Immature natural killer cell (primary cell): ENCODE measurements around the gene KLK15. TPM values are rescaled to one million over a fixed set of nuclear protein-coding genes. Genes with fewer than 3 reads are reported as not detected.
A peak's percentile ranks its signal among the peaks of the same experiment; 100 is the strongest.

Experiments
- DNase-seq, 3 donors: peaks; one replicate each; pipeline ENCODE4 v3.0.0; 2022; ENCODE audit warnings: mixed read lengths in 1 of 3
- H3K27ac Mint-ChIP-seq, 6 donors: one replicate each; pipeline ENCODE4 v1.8.0; 2020; ENCODE audit warnings: mixed read lengths in 6 of 6, mild to moderate bottlenecking in 5 of 6, inconsistent platforms in 4 of 6, moderate library complexity in 3 of 6
- H3K27me3 Mint-ChIP-seq, 3 donors: one replicate each; pipeline ENCODE4 v1.8.0; 2020 to 2021; ENCODE audit warnings: low read depth in 3 of 3, mild to moderate bottlenecking in 3 of 3, mixed read lengths in 3 of 3, moderate library complexity in 3 of 3, inconsistent platforms in 1 of 3
- H3K36me3 Mint-ChIP-seq, 3 donors: one replicate each; pipeline ENCODE4 v1.8.0; 2020; ENCODE audit warnings: mixed read lengths in 3 of 3, inconsistent platforms in 2 of 3, mild to moderate bottlenecking in 2 of 3
- H3K4me1 Mint-ChIP-seq, 2 donors: one replicate each; pipeline ENCODE4 v1.8.0; 2020; ENCODE audit warnings: inconsistent platforms in 2 of 2, mild to moderate bottlenecking in 2 of 2, mixed read lengths in 2 of 2, moderate library complexity in 1 of 2
- H3K4me3 Mint-ChIP-seq, 5 donors: one replicate each; pipeline ENCODE4 v1.8.0; 2020; ENCODE audit warnings: mild to moderate bottlenecking in 5 of 5, mixed read lengths in 5 of 5, inconsistent platforms in 3 of 5, moderate library complexity in 3 of 5
- H3K9me3 Mint-ChIP-seq, 6 donors: one replicate each; pipeline ENCODE4 v1.8.0; 2020; ENCODE audit warnings: mild to moderate bottlenecking in 6 of 6, mixed read lengths in 6 of 6, inconsistent platforms in 4 of 6, moderate library complexity in 3 of 6
- polyA plus RNA-seq, 3 donors: library from polyadenylated mRNA; unstranded; fragments of 300-500 nt; fragmentation: Illumina TruSeq; gene quantifications; one replicate each; pipeline ENCODE4 v1.2.3, GENCODE V29; 2021

Gene KLK15
- polyA plus RNA-seq, 3 donors from 2014 or later: not detected

DNA sequence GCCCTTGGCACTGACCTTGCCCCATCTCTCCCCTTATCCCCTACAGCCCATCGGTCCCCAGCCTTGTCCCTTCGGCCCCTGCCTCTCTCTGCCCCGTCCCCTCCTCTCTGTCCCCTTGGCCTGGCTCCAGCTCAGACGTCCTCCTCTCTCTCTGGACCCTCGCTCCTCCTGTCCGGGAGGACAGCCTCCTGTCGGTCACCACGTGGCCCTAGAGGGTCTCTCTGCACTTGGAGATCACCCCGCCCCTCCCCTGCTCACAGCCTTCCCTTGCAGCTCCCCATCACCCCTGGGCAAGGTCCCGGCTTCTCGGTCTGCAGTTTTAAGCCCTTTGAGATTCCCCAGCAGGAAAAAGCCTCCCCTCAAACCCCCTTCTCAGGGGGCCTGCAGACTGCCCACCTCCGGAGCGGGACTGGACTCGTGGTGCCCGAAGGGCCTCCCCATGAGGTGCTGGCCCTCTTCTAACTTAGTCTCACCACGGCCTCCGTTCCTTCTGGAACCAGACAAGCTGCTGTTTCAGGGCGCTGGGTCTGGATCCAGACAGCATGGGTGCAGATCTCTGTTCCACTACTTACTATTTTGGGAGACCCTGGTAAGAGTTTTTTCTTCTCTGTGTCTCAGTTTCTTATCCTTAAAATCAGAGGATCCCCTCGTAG, 3.3 kb upstream of the KLK15 start:
- Mint-ChIP-seq H3K27ac (peak overlapping the region in 3 of 6 donors; percentile 24 to 78 (median 66)), H3K4me1 (peaks cover 13% of the 10 kb centered on the region in 2 donors), H3K27me3 (peaks cover 4 to 14% (median 10%) of the 10 kb centered on the region in 3 donors), H3K9me3 (peaks cover 0 to 2% (median 0%) of the 10 kb centered on the region in 6 donors), H3K4me3 (peak overlapping the region; percentile 86 to 94 (median 89)), H3K36me3 (no peaks in the 10 kb centered on the region)
- DNase-seq: no peak

DNA sequence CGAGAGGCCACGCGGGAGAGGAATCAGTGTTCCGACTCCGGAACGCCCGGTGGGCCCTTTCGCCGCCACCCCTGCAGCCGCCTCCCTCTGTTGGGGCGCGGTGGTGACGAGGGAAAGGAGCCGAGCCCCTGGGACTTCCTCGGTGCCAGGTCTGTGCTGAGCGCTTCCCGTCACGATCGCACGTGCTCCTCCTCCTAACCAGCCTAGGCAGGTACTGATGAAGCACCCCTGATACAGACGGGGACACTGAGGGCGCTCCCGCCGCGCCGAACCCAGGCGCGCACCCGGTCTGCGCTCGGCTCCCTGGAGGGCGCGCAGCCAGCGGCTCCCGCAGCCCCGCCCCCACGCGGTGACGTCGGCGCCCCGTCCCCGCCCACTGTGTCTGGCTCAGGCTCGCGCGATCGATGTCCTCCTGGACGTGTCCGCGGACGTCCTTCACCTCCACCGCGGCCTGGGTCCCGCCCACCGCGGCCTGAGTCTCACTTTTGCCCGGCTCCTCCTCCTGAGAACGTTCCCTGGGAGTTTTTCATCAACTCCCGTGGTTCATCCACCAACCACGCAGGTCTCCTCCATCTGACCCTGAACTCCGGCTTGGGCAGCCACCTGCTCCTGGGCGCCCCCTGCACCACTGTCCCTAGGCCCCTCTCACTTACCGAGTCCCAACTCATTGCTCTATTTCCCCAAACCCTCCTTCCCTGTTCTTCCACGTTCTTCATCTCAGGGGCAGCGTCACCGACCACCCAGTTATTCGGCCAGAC, 2.6 kb upstream of the KLK15 start:
- no peaks in the 10 kb centered on the region for H3K9me3 Mint-ChIP-seq
- H3K27ac Mint-ChIP-seq: peak overlapping the region in 3 of 6 donors; percentile 24 to 78 (median 66)
- H3K4me1 Mint-ChIP-seq: peaks cover 13% of the 10 kb centered on the region in 2 donors
- H3K36me3 Mint-ChIP-seq: no peaks in the 10 kb centered on the region
- DNase-seq: peak; percentile 67 to 68 (median 67)
- peaks cover 4 to 14% (median 10%) of the 10 kb centered on the region in 3 donors for H3K27me3 Mint-ChIP-seq
- H3K4me3 Mint-ChIP-seq: peak overlapping the region; percentile 86 to 94 (median 89)

DNA sequence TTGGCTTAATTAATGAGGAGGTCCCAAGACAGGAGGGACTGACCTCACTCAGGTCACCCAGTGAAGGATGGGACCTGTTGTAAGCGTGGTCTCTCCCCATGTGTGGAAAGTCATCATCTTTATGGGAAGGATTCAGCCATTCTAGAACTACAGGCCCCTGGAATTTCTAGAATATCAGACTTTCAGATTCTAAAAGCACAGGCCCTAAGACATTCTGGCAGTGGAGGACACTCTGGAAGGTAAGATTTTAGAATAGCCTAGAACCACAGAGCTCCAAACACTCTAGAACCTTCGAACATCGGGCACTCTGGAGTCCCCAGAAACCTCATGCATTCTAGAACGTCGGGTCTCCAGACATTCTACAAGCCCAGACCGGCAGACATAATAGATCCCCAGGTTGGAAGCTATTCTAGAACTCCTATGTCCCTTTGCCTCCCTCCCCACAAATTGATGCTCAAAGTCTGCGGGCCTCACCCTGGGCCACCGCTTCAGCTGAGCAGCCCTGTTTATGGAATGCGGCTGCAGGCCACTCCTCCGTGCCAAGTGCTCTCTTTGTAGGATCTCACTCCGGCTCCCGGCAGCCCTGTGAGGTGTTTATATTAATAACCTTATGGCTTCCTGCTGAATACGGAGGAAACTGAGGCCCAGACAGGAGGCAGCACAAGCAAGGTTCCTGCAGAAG, 1.9 kb upstream of the KLK15 start:
- Mint-ChIP-seq H3K27ac (peak overlapping the region in 1 of 6 donors; percentile 30), H3K4me3 (peak overlapping the region; percentile 76 to 94 (median 86)), H3K4me1 (peaks cover 13% of the 10 kb centered on the region in 2 donors), H3K9me3 (no peaks in the 10 kb centered on the region), H3K36me3 (no peaks in the 10 kb centered on the region), H3K27me3 (peaks cover 4 to 14% (median 10%) of the 10 kb centered on the region in 3 donors)
- DNase-seq: no peak

DNA sequence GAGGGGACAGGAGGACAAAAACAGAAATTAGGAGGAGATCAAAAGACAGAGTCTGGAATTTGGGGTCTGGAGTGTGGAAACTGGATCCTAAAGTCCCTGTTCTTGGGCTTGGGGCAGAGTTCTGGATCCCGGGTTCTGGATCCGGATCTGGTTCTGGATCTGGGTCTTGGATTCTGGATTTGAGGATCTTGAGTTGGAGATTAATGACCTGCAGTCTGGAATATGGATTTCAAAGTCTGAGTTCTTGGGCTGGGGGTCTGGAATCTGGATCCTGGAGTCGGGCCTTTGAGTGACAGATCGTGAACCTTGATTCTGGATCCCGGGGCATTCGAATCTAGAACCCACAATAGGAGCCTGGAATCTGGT, 411 bp upstream of the KLK15 start:
- no peaks in the 10 kb centered on the region for H3K36me3 Mint-ChIP-seq
- peaks cover 0 to 1% (median 0%) of the 10 kb centered on the region in 6 donors for H3K9me3 Mint-ChIP-seq
- no peak overlapping the region for H3K27ac Mint-ChIP-seq
- H3K4me1 Mint-ChIP-seq: peaks cover 13% of the 10 kb centered on the region in 2 donors
- peaks cover 3 to 14% (median 12%) of the 10 kb centered on the region in 3 donors for H3K27me3 Mint-ChIP-seq
- peak overlapping the region in 2 of 5 donors; percentile 18 to 36 for H3K4me3 Mint-ChIP-seq
- DNase-seq: no peak

DNA sequence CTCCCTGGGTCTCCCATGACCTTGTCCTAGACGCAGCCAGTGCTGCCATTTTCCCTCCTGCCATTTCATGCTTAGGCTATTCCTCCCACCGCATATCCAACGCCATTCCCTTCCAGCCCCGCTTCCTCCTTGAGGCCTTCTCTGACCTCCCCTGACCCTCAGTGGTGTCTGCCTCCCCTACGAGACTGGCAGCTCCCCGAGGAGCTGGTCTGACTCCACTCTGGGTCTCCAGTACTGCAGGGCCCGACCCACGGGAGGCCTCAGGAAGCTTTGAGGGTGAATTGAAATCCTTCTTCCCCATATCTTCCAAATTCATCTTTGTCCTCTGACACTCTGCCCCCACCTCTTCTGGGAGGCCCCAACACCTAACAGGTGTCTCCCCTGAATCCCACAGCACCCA, 708 bp downstream of the KLK15 start:
- no peak for DNase-seq
- Mint-ChIP-seq H3K36me3 (no peaks in the 10 kb centered on the region), H3K4me3 (peak overlapping the region in 1 of 5 donors; percentile 58), H3K27me3 (peaks cover 2 to 19% (median 12%) of the 10 kb centered on the region in 3 donors), H3K9me3 (peaks cover 0 to 1% (median 0%) of the 10 kb centered on the region in 6 donors), H3K27ac (no peak overlapping the region), H3K4me1 (peaks cover 13% of the 10 kb centered on the region in 2 donors)

DNA sequence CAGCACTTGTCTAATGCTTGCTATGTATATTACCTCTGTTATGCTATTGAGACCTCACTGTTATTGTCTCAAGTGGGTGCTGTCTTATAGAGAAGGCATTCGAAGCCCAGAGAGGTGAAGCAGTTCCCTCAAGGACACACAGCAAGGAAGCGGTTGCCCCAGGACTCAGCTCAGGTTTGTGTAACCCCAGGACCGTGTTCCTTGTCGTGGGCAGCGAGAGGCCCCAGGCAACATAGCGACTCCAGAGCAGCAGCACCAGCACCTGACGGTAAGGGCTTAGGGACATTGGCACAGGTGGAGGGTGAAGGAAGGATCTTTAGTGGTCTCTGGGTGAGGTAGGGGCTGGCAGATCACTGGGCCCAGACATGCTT, 2.4 kb downstream of the KLK15 start:
- H3K27ac Mint-ChIP-seq: no peak overlapping the region
- peaks cover 5 to 18% (median 5%) of the 10 kb centered on the region in 3 donors for H3K27me3 Mint-ChIP-seq
- H3K4me1 Mint-ChIP-seq: peaks cover 7 to 8% of the 10 kb centered on the region in 2 donors
- H3K9me3 Mint-ChIP-seq: peaks cover 0 to 1% (median 0%) of the 10 kb centered on the region in 6 donors
- H3K36me3 Mint-ChIP-seq: no peaks in the 10 kb centered on the region
- no peak for DNase-seq
- peak overlapping the region in 1 of 5 donors; percentile 42 for H3K4me3 Mint-ChIP-seq

DNA sequence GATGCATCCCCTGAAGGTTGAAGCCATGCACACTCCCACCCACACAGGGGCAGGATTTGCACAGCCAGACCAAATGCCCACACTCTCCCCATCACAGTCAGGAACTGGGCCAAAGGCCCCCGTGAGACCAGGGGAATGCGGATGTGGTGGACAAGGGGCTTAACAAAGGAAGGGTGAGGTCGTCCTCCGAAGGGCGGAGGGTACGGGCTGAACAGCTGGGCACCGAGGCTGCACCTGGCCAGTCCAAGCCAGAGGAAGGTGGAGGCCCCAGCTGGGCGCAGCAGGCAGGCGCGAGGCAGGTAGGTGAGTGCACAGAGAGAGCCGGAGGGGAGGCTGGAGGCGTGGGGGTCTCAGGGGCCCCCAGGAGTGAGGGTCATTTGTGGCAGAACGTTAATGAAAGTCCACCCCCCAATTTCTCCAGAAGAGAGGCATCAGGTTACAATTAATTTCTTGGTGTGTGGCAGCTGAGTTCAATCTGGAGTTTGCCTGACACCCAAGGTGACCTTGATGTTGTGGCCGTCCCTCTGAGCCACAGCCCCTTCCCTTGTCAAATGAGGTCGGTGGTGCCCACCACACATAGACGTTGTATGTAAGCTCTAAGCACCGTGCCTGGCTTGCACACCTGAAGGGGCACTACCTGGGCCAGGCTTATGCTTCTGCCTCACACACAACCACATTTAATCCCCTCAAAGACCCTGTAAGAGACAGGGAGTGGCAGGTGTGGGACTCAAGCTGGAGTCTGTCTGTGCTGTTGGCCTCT, 2.9 kb downstream of the KLK15 start:
- H3K27me3 Mint-ChIP-seq: peaks cover 5 to 18% (median 5%) of the 10 kb centered on the region in 3 donors
- peaks cover 5% of the 10 kb centered on the region in 2 donors for H3K4me1 Mint-ChIP-seq
- peaks cover 0 to 1% (median 0%) of the 10 kb centered on the region in 6 donors for H3K9me3 Mint-ChIP-seq
- H3K36me3 Mint-ChIP-seq: no peaks in the 10 kb centered on the region
- DNase-seq: no peak
- no peak overlapping the region for H3K27ac Mint-ChIP-seq
- H3K4me3 Mint-ChIP-seq: peak overlapping the region in 1 of 5 donors; percentile 80

DNA sequence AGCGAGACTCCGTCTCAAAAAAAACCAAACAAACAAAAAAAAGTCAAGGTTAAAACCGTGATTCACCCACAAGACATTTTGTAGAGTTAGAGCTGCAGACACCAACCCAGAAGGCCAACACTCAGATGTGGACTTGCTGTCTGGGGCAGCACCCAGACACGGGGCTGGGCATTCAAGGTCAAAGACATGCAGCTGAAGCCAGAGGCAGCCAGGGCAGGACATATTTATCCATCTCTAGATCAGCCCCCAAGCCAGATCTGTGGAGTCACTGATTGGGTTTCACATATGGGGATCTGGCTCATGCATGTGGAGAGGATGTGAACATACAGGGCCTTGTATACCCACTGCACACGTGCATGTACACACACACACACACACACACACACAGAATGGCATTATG, 3.6 kb downstream of the KLK15 start:
- Mint-ChIP-seq H3K4me3 (peak overlapping the region in 1 of 5 donors; percentile 80), H3K27ac (no peak overlapping the region), H3K36me3 (no peaks in the 10 kb centered on the region), H3K27me3 (peaks cover 5 to 18% (median 5%) of the 10 kb centered on the region in 3 donors), H3K9me3 (peaks cover 0 to 1% (median 0%) of the 10 kb centered on the region in 6 donors), H3K4me1 (no peaks in the 10 kb centered on the region)
- no peak for DNase-seq

DNA sequence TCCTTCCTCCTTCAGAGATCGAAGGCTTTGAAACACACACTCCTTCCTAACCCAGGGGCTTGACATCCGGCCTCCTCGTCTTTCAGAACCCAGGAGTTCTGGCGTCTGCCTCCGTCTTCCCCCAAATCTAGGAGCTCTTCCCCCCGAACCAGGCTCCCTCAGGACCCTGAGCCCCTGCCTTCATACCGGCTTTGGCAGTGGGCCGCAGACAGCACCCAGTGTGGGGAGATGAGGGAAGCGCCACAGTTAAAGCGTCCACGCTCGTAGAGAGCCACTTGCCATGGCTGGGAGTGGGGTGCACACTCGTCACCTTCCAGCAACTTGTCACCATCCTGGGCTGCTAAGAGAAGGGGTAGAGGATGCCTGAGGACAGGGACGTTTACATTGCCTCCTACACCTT, 5.9 kb downstream of the KLK15 start:
- no peaks in the 10 kb centered on the region for H3K36me3 Mint-ChIP-seq
- H3K27me3 Mint-ChIP-seq: peaks cover 5 to 14% (median 7%) of the 10 kb centered on the region in 3 donors
- H3K4me3 Mint-ChIP-seq: no peak overlapping the region
- no peaks in the 10 kb centered on the region for H3K4me1 Mint-ChIP-seq
- DNase-seq: no peak
- H3K9me3 Mint-ChIP-seq: peaks cover 0 to 1% (median 0%) of the 10 kb centered on the region in 6 donors
- no peak overlapping the region for H3K27ac Mint-ChIP-seq

DNA sequence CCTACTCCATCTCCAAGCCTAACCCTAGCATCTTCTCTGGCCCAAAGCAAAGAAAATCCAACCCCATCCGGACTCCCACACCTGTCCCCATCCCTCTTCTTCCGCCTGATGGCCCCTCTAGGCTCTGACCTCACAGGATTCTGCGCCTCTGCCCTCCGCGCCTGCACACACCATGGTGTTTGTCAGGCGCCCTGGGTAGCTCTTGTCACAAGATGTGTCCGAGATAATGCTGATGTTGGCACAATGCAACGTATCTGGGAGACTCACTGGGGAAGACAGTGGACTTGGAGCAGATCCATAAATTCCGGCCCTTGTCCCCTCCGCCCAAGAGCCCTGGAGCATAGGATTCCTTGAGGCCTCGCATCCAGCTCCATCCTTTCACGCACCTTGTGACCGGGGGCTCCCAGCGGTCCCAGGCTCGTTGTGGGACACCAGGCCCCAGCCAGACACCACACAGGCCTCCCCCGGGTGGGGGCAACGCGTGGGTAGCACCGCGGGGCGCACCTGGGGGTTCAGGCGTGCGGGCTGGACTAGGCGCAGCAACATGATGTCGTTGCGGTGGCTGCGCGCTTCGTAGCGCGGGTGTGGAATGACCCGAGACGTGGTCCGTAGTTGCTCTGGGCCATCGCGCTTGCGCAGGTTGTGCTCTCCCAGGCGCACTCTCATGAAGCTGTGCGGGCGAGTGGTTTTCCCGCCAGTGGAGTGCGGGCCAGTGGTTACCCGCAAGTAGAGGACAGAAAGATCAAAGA, 6.7 kb downstream of the KLK15 start:
- no peaks in the 10 kb centered on the region for H3K4me1 Mint-ChIP-seq
- DNase-seq: no peak
- H3K9me3 Mint-ChIP-seq: peaks cover 0 to 1% (median 0%) of the 10 kb centered on the region in 6 donors
- H3K36me3 Mint-ChIP-seq: no peaks in the 10 kb centered on the region
- peaks cover 5 to 15% (median 10%) of the 10 kb centered on the region in 3 donors for H3K27me3 Mint-ChIP-seq
- H3K27ac Mint-ChIP-seq: no peak overlapping the region
- H3K4me3 Mint-ChIP-seq: no peak overlapping the region

DNA sequence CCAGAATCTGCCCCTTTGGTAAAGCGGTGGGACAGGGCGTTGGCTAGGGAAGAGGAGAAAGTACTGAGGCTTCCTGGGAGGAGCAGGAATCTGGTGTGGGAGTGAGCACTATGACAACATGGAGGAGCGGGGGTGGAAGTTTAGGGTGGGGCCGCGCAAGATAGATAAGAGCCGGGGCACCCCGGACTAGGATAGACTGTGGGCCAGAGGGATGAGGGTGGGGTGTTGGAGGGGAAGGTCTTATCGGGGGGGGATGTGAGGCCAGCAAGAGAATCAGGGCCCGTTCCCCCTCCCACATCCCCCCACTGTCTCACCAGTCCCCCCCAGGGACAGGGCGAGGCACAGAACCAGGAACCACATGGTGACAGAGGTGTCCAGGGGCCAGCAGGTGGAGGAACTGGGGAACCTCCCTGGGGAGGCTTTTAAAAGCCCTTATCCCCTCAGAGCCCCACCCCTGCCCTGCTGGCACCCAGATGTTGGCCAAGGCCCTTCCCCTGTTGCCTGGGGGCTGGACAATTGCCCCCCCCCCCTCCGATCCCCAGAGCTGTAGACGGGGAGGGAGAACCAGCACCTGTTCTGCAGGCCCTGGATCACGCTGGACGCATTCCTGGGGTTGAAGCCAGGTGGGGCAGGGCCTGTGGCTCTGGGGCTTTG, 9.9 kb downstream of the KLK15 start, which contains the start of gene KLK1:
Gene KLK1, minus strand, starts transcription at position 399 of the 654 bp plus-strand sequence. Its CDS starts 39 bp downstream, at position 360.
- no peak for DNase-seq
- H3K36me3 Mint-ChIP-seq: peaks cover 0 to 4% (median 3%) of the 10 kb centered on the region in 3 donors
- H3K27me3 Mint-ChIP-seq: peaks cover 9 to 26% (median 20%) of the 10 kb centered on the region in 3 donors
- H3K4me1 Mint-ChIP-seq: peaks cover 0 to 7% of the 10 kb centered on the region in 2 donors
- no peak within 1 kb of the TSS for H3K27ac Mint-ChIP-seq
- no peaks in the 10 kb centered on the region for H3K9me3 Mint-ChIP-seq
- no peak within 1 kb of the TSS for H3K4me3 Mint-ChIP-seq

DNA sequence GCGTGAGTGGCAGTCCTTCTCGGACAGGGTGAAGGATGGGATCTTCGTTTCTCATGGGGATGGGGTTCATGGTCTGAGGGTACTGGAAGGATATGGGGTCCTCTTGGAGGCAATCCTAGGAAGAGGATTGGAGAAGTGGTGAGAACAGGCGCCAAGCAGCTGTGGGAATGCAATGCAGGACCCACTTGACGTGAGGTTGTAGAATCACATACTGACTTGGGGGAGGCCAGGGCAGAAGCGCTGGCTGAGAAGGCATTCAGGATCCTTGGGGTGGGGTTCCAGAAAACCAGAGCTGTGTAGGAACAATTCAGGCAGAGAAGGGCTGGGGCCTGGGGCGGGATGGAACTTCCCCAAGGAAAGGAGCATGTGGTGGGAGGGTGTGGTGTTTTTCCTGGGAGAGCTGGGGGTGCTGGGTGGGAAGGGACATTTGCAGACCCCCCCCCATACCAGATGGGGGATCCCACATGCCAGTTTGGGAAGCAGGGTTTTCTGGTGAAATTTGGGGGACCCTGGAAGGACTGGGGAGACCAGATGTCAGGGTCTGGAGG, 10.6 kb downstream of the KLK15 start:
- Mint-ChIP-seq H3K27me3 (peaks cover 9 to 21% (median 20%) of the 10 kb centered on the region in 3 donors), H3K9me3 (no peaks in the 10 kb centered on the region), H3K27ac (no peak overlapping the region), H3K4me3 (no peak overlapping the region), H3K36me3 (peaks cover 0 to 4% (median 3%) of the 10 kb centered on the region in 3 donors), H3K4me1 (peaks cover 0 to 7% of the 10 kb centered on the region in 2 donors)
- DNase-seq: no peak
